GM23248 (cell line): ENCODE results near the gene GABRB3.

ENCODE experiments used
- EZH2 ChIP-seq: fragments of 200-600 bp; sonication (generic); IDR thresholded peaks from 2 replicates; pipeline ENCODE4 v1.6.1; 2018; ENCODE audit warnings: antibody characterized with exemption, mild to moderate bottlenecking; ENCODE audit not compliant: insufficient read depth, poor library complexity, severe bottlenecking
- EZH2phosphoT487 ChIP-seq: fragments of 200-600 bp; sonication (generic); IDR thresholded peaks from 2 replicates; pipeline ENCODE4 v1.6.1; 2018; ENCODE audit warnings: antibody characterized with exemption, moderate library complexity, mild to moderate bottlenecking, low read depth; ENCODE audit not compliant: insufficient read depth

DNA sequence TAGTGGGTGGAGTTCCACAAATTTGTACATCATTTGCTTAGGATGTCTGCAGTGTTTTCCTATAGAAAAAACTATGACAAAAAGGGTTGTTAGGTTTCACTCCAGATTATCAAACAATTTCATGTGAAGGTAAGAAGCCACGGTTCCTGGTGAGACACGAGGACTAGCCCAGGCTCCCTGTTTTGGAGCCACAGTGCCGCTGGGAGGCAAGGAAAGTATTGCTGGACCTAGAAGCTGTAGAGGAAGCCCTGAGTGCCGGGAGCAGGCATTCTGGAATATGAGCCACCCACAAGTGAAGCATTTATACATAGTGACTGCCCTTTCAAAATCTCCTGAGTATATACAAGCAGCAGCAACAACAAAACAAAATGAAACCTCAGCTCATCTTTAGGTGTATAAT is 142.0 kb downstream of the GABRB3 start:
- TF ChIP-seq EZH2 (no peak), EZH2phosphoT487 (no peak)
